ENCODE measurements around the gene EFHC1.

Gene EFHC1

GRCh38 chr6:52491203-52492069 is 71.3 kb downstream of the EFHC1 start:
- Histone ChIP-seq H3K9me3 (ENCODE audit: insufficient read depth, low read depth, low read length) (no peaks in the 10 kb centered on the region), H3K4me3 (ENCODE audit: low read length, poor library complexity, severe bottlenecking) (peak overlapping the region; percentile 18), H3K36me3 (ENCODE audit: insufficient read depth, low read length) (no peaks in the 10 kb centered on the region), H2AFZ (ENCODE audit: low read length) (no peak overlapping the region), H3F3A (ENCODE audit: low read depth) (no peaks in the 10 kb centered on the region), H3K4me1 (ENCODE audit: insufficient read depth, low read length, poor library complexity, severe bottlenecking) (peaks cover 36% of the 10 kb centered on the region), H3K79me2 (ENCODE audit: insufficient read depth, low read length) (no peaks in the 10 kb centered on the region), H3K27me3 (ENCODE audit: insufficient read depth, low read length, poor library complexity, severe bottlenecking) (no peaks in the 10 kb centered on the region), H3K9ac (ENCODE audit: low read depth, low read length, poor library complexity, severe bottlenecking) (no peak overlapping the region), H3K4me2 (ENCODE audit: low read depth, low read length, poor library complexity, severe bottlenecking) (peak overlapping the region; percentile 3), H4K20me1 (ENCODE audit: insufficient read depth, low read length, poor library complexity, severe bottlenecking) (no peaks in the 10 kb centered on the region), H3K9me2 (replicated peaks; ENCODE audit: low read depth, low read length) (no peaks in the 10 kb centered on the region)
- TF ChIP-seq CTCF (conservative IDR thresholded peaks at IDR 0.05; ENCODE audit: low read length) (no peak), EZH2phosphoT487 (IDR thresholded peaks at IDR 0.05; ENCODE audit: borderline replicate concordance) (no peak)

DNA sequence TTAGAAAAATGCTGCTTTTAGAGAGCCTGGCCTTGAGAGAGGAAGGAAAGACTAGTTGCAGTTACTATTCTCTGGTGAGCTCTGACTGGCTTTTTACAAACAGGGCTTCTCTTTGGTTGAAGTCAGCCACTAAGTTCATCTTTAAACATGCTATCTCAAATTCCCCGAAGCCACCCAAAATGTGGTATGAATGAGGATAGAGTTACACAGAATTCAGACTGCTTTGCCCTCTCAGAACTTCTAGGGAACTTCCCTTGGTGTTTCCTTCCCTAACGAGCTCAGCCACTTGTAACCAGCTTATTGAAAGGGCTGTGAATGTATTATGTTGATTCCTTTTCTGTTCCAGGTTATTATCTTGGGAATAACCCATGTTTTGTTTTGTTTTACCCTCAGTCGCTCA is 73.5 kb downstream of the EFHC1 start:
- TF ChIP-seq CTCF (conservative IDR thresholded peaks at IDR 0.05; ENCODE audit: low read length) (no peak), EZH2phosphoT487 (IDR thresholded peaks at IDR 0.05; ENCODE audit: borderline replicate concordance) (no peak)
- Histone ChIP-seq H3K9me2 (replicated peaks; ENCODE audit: low read depth, low read length) (no peaks in the 10 kb centered on the region), H3K4me1 (ENCODE audit: insufficient read depth, low read length, poor library complexity, severe bottlenecking) (peaks cover 43% of the 10 kb centered on the region), H3K4me2 (ENCODE audit: low read depth, low read length, poor library complexity, severe bottlenecking) (no peak overlapping the region), H3F3A (ENCODE audit: low read depth) (no peaks in the 10 kb centered on the region), H3K4me3 (ENCODE audit: low read length, poor library complexity, severe bottlenecking) (no peak overlapping the region), H2AFZ (ENCODE audit: low read length) (no peak overlapping the region), H3K9me3 (ENCODE audit: insufficient read depth, low read depth, low read length) (no peaks in the 10 kb centered on the region), H3K79me2 (ENCODE audit: insufficient read depth, low read length) (no peaks in the 10 kb centered on the region), H3K9ac (ENCODE audit: low read depth, low read length, poor library complexity, severe bottlenecking) (no peak overlapping the region), H3K36me3 (ENCODE audit: insufficient read depth, low read length) (no peaks in the 10 kb centered on the region), H3K27me3 (ENCODE audit: insufficient read depth, low read length, poor library complexity, severe bottlenecking) (no peaks in the 10 kb centered on the region), H4K20me1 (ENCODE audit: insufficient read depth, low read length, poor library complexity, severe bottlenecking) (no peaks in the 10 kb centered on the region)

GRCh38 chr6:52494298-52495072 is 74.3 kb downstream of the EFHC1 start:
- no peaks in the 10 kb centered on the region for H3K27me3 ChIP-seq (ENCODE audit: insufficient read depth, low read length, poor library complexity, severe bottlenecking)
- no peaks in the 10 kb centered on the region for H3K79me2 ChIP-seq (ENCODE audit: insufficient read depth, low read length)
- TF ChIP-seq EZH2phosphoT487 (IDR thresholded peaks at IDR 0.05; ENCODE audit: borderline replicate concordance) (no peak), CTCF (conservative IDR thresholded peaks at IDR 0.05; ENCODE audit: low read length) (no peak)
- no peak overlapping the region for H3K4me3 ChIP-seq (ENCODE audit: low read length, poor library complexity, severe bottlenecking)
- H3K36me3 ChIP-seq (ENCODE audit: insufficient read depth, low read length): no peaks in the 10 kb centered on the region
- no peak overlapping the region for H2AFZ ChIP-seq (ENCODE audit: low read length)
- no peak overlapping the region for H3K4me2 ChIP-seq (ENCODE audit: low read depth, low read length, poor library complexity, severe bottlenecking)
- no peaks in the 10 kb centered on the region for H3F3A ChIP-seq (ENCODE audit: low read depth)
- no peaks in the 10 kb centered on the region for H3K9me3 ChIP-seq (ENCODE audit: insufficient read depth, low read depth, low read length)
- H3K9me2 ChIP-seq (replicated peaks; ENCODE audit: low read depth, low read length): no peaks in the 10 kb centered on the region
- no peak overlapping the region for H3K9ac ChIP-seq (ENCODE audit: low read depth, low read length, poor library complexity, severe bottlenecking)
- peaks cover 35% of the 10 kb centered on the region for H3K4me1 ChIP-seq (ENCODE audit: insufficient read depth, low read length, poor library complexity, severe bottlenecking)
- H4K20me1 ChIP-seq (ENCODE audit: insufficient read depth, low read length, poor library complexity, severe bottlenecking): no peaks in the 10 kb centered on the region

Data from Loucy (cell line).